ENCODE measurements around the gene TMTC1.

GRCh38 chr12:29781705-29782266 is 2.0 kb downstream of the TMTC1 start:
- TF ChIP-seq POLR2A (IDR thresholded peaks at IDR 0.05; ENCODE audit: low read length), result no peak
- TF ChIP-seq GATA1 (IDR thresholded peaks at IDR 0.05; ENCODE audit: low read depth, low read length), result no peak
